SIG-M5 treated with dmso at 0.1 percent for 504 hours (cell line): ENCODE data around the gene CPN2.

Experiments used
- DNase-seq: peaks from one replicate; lab custom pipeline; 2025; ENCODE audit not compliant: unreplicated experiment; lab: John Stamatoyannopoulos, UW

Gene CPN2

DNA sequence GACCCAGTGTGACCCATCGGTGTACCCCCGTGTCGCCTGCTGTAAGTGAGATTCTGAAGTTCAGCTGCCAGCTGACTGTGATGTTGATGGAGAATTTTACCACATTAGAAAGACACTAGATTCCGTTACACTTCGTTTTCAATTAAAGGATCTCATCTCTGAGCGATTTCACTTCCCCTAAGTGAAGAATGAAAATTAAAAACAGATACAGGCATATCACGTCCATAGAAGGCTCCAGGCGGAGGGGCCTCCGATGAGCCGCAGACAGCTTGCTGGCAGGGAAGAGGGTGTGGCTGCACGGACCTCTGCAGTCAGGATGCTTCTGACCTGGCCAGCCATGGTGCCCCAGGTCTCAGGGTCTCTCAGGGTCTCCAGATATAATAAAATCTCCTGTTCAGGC lies 6.6 kb upstream of the CPN2 start:
- no peak for DNase-seq

DNA sequence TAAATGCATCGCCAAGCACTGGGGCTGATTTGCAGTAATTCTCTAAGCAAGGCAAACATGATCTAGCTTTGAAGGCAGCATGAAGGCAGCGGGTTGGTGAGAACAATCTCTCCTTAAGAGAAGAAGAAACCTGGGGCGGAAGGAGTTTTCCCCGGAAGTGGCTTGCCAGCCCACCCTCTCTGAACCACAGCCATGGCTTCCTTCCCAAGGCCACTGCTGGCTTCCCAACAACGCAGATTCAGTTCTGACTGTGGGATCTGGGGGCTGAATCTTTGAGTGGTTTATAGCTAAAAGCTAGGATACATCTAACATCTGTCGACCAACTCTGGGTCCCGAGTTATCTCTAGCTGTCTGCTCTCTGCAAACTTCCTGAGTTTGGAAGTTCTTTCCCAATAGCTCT lies 4.3 kb upstream of the CPN2 start:
- no peak for DNase-seq

DNA sequence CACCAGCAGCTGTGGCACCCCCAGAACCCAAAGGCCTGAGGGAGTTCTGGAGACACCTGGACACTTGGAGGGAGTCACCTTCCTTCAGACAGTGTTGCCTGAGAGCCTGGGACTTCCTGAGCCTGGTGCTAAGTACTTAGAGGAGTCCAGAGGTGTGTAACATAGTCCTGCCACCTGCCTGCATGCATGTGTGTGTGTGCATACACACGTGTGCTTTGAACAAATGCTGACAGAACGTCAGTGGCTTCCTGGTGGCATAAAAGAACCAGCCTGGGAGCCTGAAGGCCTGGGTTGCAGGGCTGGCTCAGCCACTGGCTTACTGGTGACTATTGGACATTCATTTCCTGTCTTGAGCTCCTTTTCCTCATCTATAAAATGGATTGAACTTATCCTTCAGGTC lies 3.2 kb upstream of the CPN2 start:
- no peak for DNase-seq

- no peak for DNase-seq
These were observed 1.6 kb upstream of the CPN2 start for GRCh38 chr3:194352667-194353246.

DNA sequence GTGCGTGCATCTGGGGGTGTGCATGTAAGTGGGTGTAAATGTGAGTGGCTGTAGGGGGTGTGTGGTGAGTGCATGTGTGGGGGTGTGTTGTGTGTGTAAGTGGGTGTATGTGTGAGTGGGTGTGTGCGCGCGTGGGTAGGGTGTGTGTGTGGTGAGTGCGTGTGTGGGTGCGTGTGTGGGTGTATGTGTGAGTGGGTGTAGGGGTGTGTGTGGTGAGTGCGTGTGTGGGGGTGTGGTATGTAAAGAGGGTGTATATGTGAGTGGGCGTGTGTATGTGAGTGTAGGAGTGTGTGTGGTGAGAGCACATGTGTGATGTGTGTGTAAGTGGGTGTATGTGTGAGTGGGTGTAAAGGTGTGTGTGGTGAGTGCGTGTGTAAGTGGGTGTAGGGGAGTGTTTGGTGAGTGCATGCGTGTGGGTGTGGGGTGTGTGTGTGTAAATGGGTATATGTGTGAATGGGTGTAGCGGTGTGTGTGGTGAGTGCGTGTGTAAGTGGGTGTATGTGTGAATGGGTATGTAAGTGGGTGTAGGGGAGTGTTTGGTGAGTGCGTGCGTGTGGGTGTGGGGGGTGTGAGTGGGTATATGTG lies 916 bp upstream of the CPN2 start:
- DNase-seq, result no peak

DNA sequence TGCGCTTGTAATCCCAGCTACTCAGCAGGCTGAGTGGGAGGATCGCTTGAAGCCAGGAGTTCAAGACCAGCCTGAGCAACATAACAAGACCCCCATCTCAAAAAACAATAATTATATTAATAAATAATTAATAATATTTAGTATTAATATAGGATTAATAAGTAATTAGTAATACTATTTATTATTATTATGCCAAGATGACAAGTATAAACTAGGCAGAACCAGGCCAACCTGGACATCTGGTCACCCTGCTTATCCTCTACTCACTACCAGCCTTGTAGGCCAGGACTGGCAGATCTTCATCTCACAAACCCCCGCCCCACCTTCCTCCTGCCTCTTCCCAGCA lies 429 bp downstream of the CPN2 start:
- DNase-seq, result no peak

- DNase-seq, result no peak
These were observed 2.8 kb downstream of the CPN2 start for GRCh38 chr3:194348354-194348753.

DNA sequence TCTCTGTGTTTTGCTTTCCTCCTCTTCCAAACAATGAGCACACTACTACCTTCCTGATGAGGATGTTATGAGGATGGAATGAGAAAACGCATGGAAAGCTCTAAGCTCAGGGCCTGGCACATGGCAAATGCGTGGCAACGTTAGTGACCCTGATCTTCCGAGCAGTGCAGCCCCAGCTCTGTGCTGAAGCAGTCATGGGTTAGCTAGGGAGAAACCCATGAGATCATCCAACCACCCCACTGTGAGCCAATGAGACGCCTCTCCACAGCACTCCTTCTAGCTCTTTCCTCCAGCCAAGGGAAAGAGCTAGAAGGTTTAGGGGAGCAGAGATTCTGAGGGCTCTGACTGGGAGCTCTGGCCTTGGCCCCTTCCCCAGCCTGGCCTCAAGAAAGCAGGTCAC lies 4.5 kb downstream of the CPN2 start:
- no peak for DNase-seq

DNA sequence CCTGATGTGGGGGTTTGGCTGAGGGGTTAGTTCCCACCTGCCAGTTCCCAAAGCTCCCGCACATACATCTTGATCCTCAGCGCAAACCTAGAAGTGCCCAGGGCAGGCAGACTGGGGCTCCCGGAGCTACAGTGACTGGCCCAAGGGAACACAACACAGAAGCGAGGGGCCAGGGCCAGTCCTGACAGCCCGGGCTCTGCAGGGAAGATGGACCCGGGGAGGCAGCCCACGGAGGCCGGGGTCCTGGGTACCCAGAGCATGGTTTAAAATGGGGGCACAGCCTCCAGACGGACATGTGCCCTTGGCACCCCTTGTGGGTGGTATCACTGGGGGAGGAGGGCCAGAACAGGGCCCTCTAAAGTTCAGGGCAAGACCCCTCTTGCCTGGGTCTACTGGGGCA lies 5.1 kb downstream of the CPN2 start:
- DNase-seq, result no peak

GRCh38 chr3:194344012-194344411 lies 7.1 kb downstream of the CPN2 start:
- peak; percentile 59 for DNase-seq

DNA sequence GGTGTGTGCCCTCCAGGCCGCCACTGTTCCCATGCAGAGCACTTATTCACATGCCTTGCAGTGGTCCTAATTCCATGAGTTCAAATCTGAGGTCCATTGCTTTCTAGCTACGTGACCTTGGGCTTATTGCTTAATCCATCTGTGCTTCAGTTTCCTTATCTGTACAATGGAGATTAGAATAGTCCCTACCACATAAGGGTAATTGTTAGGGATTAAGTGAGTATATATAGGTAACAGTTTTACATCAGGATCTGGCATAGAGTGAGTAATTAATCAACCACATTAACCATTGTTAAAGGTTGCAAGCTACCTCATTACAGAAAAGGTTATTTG lies 7.6 kb downstream of the CPN2 start:
- no peak for DNase-seq

- no peak for DNase-seq
These were observed 8.1 kb downstream of the CPN2 start for GRCh38 chr3:194342861-194343560.

DNA sequence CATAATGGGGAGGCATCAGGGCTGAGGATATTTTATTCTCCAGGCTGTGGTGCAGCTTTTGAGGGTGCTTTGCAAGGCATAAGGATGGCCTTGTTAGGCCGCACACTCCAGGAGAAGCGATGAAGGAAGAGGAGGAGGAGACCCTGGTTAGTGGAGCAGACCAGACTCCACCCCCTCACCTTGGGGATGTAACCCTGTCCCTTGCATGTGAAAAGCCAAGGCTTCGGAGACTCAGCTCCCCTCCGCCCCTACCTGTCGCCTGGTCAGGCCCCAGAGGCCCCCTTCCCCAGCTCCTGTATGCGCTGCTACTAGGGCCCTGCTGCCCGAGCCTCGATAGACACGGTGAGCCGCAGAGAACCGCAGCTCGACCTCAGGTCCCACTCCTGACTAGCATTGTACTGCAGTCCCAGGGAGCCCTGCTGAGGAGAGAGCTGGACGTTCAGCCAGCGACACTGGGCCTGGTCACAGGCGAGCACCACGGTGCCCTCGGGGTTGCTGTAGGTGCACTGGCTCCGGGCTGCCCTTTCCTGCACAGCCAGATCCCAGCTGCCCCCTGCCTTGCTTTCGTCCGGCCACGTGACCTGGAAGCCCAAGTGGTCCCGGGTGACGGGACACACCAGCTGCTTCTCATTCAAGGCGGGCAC lies 10.2 kb downstream of the CPN2 start:
- DNase-seq, result no peak

DNA sequence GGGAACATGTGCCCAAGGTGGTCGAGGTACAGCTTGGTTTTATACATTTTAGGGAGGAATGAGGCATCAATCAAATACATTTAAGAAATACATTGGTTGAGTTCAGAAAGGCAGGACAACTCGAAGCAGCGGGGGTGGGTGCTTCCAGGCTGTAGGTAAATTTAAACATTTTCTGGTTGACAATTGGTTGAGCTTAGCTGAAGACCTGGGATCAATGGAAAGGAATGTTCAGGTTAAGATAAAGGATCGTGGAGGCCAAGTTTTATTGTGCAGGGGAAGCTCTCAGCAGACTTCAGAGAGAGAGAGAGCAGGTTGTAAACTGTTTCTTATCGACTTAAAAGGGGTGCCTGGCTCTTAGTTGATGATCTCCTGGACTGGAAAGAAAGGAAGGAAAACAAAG lies 11.3 kb downstream of the CPN2 start:
- DNase-seq, result no peak

- peak; percentile 16 for DNase-seq
These were observed 11.8 kb downstream of the CPN2 start for GRCh38 chr3:194339356-194339755.

DNA sequence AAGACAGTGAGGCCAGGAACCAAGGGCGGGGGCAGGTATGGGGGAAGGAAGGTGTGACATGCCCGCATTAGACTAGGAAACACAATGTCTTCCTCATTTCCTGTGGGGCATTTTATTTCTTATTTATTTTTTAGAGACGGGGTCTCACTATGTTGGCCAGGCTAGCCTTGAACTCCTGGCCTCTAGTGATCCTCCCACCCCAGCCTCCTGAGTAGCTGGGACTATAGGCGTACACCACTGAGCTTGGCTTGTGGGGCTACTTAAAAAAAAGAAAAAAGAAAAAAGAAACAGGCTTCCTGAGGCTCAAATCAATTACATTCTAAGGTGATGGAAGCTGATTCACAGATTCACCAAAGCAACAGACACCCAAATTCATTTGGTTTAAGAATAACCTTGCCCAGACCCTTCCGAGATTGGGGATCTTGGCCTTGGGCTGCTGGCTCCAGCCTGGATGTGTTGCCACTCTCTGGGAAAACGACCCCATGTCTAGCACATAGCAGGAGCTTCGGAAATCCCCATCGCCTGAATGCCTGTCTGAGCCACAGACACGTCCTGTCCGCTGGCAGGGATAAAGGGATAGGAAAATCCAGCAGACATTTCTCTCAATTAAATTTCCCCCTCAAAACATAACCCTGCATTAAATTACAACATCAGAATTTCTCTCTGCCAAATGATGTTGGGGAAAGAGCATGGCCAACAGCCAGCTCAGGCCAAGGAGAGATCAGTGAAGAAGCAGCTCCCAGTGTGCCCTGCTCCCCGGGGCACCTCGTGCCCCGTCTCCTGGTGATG lies 13.0 kb downstream of the CPN2 start:
- no peak for DNase-seq

DNA sequence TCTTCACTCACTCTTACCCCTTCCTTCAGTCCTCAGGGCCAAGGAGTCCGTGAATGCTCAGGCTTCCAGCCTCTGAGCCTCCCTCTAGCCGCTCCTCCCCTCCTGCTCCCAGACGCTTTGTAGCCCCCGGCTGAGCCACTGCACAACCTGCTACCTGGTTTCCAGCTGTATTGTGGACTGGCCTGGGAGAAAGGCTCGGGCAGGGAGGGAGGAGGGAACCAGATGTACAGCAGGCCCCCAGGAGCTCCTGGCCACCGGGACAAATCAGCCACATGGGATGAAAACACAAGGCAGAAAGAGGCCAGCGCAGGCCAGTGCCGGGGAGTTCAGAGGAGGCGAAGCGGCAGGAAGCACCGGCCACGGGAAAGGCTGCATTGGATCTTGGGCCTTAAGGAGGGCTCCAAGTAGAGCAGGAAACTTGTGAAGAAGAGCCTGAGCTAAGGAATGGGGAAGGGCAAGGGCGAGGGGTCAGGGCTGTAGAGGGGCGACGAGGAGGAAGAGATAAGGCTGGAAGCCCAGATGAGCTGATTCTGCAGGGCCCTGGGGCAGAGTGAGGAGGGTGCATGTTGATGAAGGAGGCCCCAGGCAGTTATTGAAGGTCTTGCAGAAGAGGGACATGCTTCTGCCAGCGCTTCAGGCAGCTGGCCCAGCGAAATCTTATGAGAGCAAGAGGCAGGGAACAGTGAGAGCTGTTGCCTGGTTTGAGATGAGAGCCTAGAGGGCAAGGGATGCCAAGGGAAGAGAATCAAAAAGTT lies 14.3 kb downstream of the CPN2 start:
- DNase-seq, result no peak

- no peak for DNase-seq
These were observed 17.2 kb downstream of the CPN2 start for GRCh38 chr3:194333981-194334320.

DNA sequence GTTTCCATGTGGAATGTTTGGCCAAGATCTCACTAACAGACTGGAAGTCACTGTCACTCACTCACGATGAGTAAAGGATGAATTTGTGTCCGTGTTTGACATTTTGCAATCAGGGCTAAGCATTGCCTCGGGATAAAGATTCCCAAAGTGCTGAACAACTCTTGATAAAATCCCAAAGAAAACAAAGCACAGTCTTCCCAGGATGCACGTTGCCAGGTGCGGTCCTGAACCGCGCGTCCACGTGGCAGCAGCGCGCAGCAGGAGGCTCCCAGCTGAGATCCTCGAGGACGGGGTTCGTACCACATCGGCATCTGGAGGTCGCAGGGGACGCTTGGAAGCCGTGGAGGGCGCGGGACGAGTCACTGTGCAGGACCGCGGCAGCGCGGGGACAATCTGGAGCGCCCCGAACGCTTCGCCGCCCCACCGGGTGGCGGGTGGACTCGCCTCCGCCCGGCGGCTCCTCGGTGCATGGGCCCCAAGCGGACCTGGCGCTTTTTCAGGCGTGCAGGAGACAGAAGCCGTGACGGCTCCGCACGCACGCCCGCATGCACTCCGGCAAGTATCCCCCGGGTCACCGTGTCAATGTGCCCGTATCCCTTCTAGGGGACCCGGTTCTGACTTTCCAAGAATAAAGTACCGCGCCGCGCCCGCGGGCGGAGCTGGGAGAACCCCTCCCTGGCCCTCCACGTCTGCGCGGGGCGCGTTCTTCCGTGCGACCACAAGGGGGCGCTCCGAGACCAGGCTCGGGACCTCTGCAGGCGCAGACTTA lies 17.7 kb downstream of the CPN2 start:
- DNase-seq, result no peak

- no peak for DNase-seq
These were observed 18.3 kb downstream of the CPN2 start for GRCh38 chr3:194332858-194333211.

- no peak for DNase-seq
These were observed 20.5 kb downstream of the CPN2 start for GRCh38 chr3:194330579-194330978.
